ENCODE results near the gene CIDEB.
"Not testable (repeated sequence)": the region's sequence is repeated elsewhere in the genome, so short reads cannot be mapped to it uniquely, and the experiment has no call there.

The CIDEB gene

GRCh38 chr14:24332268-24332993, 24.7 kb upstream of the CIDEB start:
- peak; percentile 80 for DNase-seq (ENCODE audit: low spot score)

GRCh38 chr14:24331731-24332267, 24.0 kb upstream of the CIDEB start:
- DNase-seq (ENCODE audit: low spot score), result no peak

DNA sequence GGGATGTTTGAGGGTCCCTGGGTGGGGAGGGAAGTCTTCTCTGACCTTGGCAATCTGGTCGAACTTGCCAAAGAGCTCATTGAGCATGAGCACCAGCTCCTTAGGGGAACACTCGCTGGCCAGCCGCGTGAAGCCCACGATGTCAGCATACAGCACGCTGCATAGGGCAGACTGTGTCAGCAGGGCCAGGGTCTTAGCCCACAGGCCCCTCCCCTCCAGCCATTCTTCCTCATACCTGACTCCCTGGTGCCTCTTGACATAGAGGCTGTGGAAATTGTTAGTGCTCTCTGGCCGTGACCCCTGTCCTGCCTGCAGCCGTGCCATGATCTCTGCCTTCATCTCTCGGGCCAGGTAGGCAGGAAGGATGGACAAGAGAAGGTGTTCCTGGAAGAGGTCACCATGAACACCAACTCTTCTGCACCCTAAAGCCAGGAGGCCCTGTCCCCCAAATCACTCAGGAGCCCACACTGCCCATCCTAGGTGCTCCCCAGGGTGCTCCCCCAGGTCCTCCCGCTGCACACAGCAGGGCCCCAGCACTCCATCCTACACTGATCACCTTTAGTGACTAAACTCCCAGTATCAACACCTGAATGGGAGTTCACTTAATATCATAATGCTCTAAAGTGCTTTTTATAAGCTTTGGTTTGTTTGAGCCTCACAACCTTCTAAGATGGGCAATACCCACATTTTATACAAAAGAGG, 23.3 kb upstream of the CIDEB start:
- no peak for DNase-seq (ENCODE audit: low spot score)

GRCh38 chr14:24329736-24330135, 22.0 kb upstream of the CIDEB start:
- peak; percentile 72 for DNase-seq (ENCODE audit: low spot score)

- no peak for DNase-seq (ENCODE audit: low spot score)
Measured at GRCh38 chr14:24329073-24329663, 21.4 kb upstream of the CIDEB start.

DNA sequence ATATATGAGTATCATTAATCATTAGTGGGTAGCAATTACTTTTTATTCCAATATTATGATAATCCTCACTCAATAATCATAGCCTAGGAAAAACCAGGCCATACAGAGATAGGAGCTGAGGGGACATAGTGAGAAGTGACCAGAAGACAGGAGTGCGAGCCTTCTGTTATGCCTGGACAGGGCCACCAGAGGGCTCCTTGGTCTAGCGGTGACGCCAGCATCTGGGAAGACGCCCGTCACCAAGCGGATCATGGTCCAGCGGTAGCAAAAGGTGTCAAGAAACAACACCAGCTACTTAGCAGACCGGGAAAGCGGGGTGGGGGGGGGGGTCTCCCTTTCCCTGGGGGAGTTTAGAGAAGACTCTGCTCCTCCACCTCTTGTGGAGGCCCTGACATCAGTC, 20.1 kb upstream of the CIDEB start:
- not testable (repeated sequence) for DNase-seq (ENCODE audit: low spot score)

DNA sequence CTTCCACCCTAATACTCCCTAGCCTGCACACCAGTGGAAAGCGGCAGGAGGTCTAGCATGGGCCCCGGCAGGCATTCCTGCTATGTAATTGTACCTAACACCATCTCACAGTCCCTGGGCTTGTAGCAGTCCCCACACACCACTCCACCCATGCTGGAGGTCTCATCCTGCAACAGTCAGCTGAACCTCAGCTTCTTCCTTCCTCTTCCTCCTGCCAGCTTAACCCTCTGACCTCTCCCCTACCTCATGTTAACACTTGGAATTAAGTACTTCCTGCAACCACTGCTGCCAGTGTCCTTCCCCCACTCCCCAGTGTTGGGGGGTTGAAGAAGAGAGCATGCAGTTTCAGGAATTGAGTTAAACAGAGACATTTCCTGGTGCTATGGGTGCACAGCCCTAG, 19.5 kb upstream of the CIDEB start:
- DNase-seq (ENCODE audit: low spot score), result no peak

- DNase-seq (ENCODE audit: low spot score), result no peak
Measured at GRCh38 chr14:24325963-24326362, 18.2 kb upstream of the CIDEB start.

GRCh38 chr14:24325041-24325530, 17.3 kb upstream of the CIDEB start:
- DNase-seq (ENCODE audit: low spot score), result no peak

GRCh38 chr14:24324024-24324423, 16.2 kb upstream of the CIDEB start:
- no peak for DNase-seq (ENCODE audit: low spot score)

DNA sequence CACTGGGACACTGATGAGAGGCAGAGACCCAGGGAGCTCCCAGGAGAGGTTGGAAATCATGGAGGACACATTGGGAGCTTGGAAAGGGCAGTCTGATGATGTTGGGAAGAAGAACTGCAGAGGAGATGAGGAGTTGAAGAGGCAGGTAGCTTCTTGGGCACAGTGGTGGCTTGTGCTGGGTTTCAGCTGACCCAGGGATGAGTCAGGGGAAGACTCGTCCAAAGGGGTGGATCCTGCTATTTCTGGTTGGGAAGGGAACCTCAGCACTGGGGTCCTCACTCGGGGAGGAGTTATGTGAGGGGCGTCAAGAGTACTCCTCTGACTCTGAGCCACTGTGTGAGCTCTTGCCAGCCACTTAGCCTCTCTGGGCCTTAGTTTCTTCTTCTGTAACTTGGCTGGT, 15.6 kb upstream of the CIDEB start:
- DNase-seq (ENCODE audit: low spot score), result no peak

DNA sequence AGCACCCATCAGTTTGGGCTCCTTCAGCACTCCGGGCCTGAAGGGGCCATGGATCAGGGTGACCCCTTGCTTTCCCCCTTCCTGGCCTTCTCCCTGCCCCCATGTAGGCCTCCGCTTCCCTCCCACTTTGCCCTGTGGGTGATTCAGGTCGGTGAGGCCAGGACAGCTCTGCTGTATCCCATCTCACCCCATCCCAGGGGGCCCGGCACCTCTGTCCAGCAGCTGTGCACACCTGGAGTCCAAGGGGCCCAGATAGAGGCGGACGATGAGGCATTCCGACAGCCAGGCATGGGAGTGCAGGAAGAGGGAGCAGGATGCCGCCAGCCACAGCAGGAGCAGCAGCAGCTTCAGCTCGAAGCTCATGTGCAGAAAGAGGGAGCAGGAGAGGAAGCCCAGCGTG, 14.9 kb upstream of the CIDEB start:
- no peak for DNase-seq (ENCODE audit: low spot score)

DNA sequence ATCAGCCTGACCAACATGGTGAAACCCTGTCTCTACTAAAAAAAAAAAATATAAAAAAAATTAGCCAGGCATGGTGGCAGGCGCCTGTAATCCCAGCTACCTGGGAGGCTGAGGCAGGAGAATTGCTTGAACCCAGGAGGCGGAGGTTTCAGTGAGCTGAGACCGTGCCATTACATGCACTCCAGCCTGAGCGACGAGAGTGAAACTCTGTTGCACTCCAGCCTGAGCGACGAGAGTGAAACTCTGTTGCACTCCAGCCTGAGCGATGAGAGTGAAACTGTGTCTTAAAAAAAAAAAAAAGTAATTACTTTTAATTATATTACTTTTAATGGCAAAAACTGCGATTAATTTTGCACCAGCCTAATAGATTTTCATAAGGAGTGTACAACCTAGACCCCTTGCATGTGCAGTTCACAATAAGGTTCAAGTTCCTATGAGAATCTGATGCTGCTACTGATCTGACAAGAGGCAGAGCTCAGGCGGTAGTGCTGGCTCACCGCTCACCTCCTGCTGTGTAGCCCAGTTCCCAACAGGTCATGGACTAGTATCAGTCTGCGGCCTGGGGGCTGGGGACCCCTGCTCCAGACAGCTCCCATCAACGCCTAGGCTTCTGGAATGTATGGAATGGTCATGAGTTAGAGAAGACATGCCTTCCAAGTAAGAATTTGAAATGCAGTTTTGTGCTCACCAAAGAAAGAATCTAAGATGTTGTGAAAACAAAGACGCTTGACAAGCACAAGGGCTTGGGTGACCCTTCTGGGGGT, 13.6 kb upstream of the CIDEB start:
- DNase-seq (ENCODE audit: low spot score), result no peak

GRCh38 chr14:24317141-24317928, 9.6 kb upstream of the CIDEB start:
- no peak for DNase-seq (ENCODE audit: low spot score)

DNA sequence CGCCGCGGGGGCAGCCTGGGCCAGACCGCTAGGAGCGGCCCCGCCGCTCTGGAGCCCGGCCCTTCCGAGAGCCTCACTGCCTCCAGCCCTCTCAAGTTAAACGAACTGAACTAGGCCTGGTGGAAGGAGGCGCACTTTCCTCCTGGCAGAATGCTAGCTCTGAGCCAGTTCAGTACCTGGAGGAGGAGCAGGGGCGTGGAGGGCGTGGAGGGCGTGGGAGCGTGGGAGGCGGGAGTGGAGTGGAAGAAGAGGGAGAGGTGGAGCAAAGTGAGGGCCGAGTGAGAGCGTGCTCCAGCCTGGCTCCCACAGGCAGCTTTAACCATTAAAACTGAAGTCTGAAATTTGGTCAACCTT, 8.8 kb upstream of the CIDEB start:
- no peak for DNase-seq (ENCODE audit: low spot score)

DNA sequence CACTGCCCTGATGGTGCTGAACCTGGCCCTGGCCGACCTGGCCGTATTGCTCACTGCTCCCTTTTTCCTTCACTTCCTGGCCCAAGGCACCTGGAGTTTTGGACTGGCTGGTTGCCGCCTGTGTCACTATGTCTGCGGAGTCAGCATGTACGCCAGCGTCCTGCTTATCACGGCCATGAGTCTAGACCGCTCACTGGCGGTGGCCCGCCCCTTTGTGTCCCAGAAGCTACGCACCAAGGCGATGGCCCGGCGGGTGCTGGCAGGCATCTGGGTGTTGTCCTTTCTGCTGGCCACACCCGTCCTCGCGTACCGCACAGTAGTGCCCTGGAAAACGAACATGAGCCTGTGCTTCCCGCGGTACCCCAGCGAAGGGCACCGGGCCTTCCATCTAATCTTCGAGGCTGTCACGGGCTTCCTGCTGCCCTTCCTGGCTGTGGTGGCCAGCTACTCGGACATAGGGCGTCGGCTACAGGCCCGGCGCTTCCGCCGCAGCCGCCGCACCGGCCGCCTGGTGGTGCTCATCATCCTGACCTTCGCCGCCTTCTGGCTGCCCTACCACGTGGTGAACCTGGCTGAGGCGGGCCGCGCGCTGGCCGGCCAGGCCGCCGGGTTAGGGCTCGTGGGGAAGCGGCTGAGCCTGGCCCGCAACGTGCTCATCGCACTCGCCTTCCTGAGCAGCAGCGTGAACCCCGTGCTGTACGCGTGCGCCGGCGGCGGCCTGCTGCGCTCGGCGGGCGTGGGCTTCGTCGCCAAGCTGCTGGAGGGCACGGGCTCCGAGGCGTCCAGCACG, 8.2 kb upstream of the CIDEB start:
- DNase-seq (ENCODE audit: low spot score), result no peak

GRCh38 chr14:24315243-24315806, 7.5 kb upstream of the CIDEB start:
- no peak for DNase-seq (ENCODE audit: low spot score)

- DNase-seq (ENCODE audit: low spot score), result no peak
Measured at GRCh38 chr14:24314377-24315193, 6.8 kb upstream of the CIDEB start.

DNA sequence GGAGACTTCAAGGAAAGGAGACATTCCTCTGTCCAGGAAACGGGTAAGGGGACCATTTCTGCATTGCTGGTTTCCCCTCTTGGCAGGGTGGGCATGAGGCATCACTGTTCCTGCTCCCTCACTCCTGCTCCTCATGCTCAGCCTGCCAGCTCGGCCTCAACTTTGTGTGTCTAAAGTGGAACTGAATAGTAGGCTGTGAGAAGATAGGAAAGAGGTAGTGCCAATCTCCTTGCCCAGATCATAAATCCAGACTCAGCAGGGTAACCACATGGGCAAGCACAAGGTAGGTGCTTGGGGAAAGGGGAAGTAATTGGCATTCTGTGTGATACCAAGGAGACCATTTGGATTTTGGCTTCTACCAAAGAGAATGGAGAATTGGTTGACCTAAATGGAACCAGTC, 6.1 kb upstream of the CIDEB start:
- no peak for DNase-seq (ENCODE audit: low spot score)
